ENCODE measurements around the gene STPG2.
"Not testable (repeated sequence)": the region's sequence is repeated elsewhere in the genome, so short reads cannot be mapped to it uniquely, and the experiment has no call there.

The STPG2 gene

GRCh38 chr4:97633831-97634230, 509.4 kb downstream of the STPG2 start:
- not testable (repeated sequence) for H3K27me3 ChIP-seq (replicated peaks; ENCODE audit: control insufficient read depth, insufficient read depth, low read length)

GRCh38 chr4:97627750-97628149, 515.5 kb downstream of the STPG2 start:
- Histone ChIP-seq H3K27me3 (replicated peaks; ENCODE audit: control insufficient read depth, insufficient read depth, low read length) (no peaks in the 10 kb centered on the region), H3K9ac (ENCODE audit: low read length) (no peak overlapping the region), H3K4me3 (ENCODE audit: low read length) (no peak overlapping the region), H3K36me3 (ENCODE audit: control insufficient read depth, insufficient read depth, low read length, severe bottlenecking) (no peaks in the 10 kb centered on the region), H3K4me1 (ENCODE audit: control insufficient read depth, insufficient read depth, low read length) (no peaks in the 10 kb centered on the region), H3K9me3 (ENCODE audit: control insufficient read depth, low read length) (no peaks in the 10 kb centered on the region)
- DNase-seq (ENCODE audit: low read depth): no peak

More at GRCh38 chr4:97633831-97634230, 509.4 kb downstream of the STPG2 start:
- not testable (repeated sequence) for H3K36me3 ChIP-seq (ENCODE audit: control insufficient read depth, insufficient read depth, low read length, severe bottlenecking); H3K4me3 ChIP-seq (ENCODE audit: low read length); H3K9ac ChIP-seq (ENCODE audit: low read length); H3K9me3 ChIP-seq (ENCODE audit: control insufficient read depth, low read length); DNase-seq (ENCODE audit: low read depth); H3K4me1 ChIP-seq (ENCODE audit: control insufficient read depth, insufficient read depth, low read length)

- H3K4me1 ChIP-seq (ENCODE audit: control insufficient read depth, insufficient read depth, low read length): no peaks in the 10 kb centered on the region
Observed at GRCh38 chr4:97624204-97624603, 519.1 kb downstream of the STPG2 start.

GRCh38 chr4:97605932-97606331, 537.3 kb downstream of the STPG2 start:
- Histone ChIP-seq H3K4me1 (ENCODE audit: control insufficient read depth, insufficient read depth, low read length) (no peaks in the 10 kb centered on the region), H3K27me3 (replicated peaks; ENCODE audit: control insufficient read depth, insufficient read depth, low read length) (no peaks in the 10 kb centered on the region), H3K4me3 (ENCODE audit: low read length) (no peak overlapping the region), H3K36me3 (ENCODE audit: control insufficient read depth, insufficient read depth, low read length, severe bottlenecking) (no peaks in the 10 kb centered on the region), H3K9ac (ENCODE audit: low read length) (no peak overlapping the region), H3K9me3 (ENCODE audit: control insufficient read depth, low read length) (no peaks in the 10 kb centered on the region)
- no peak for DNase-seq (ENCODE audit: low read depth)

More at GRCh38 chr4:97624204-97624603, 519.1 kb downstream of the STPG2 start:
- Histone ChIP-seq H3K9me3 (ENCODE audit: control insufficient read depth, low read length) (peaks cover 14% of the 10 kb centered on the region), H3K4me3 (ENCODE audit: low read length) (no peak overlapping the region), H3K36me3 (ENCODE audit: control insufficient read depth, insufficient read depth, low read length, severe bottlenecking) (no peaks in the 10 kb centered on the region), H3K27me3 (replicated peaks; ENCODE audit: control insufficient read depth, insufficient read depth, low read length) (no peaks in the 10 kb centered on the region), H3K9ac (ENCODE audit: low read length) (no peak overlapping the region)
- no peak for DNase-seq (ENCODE audit: low read depth)

- H3K27me3 ChIP-seq (replicated peaks; ENCODE audit: control insufficient read depth, insufficient read depth, low read length): no peaks in the 10 kb centered on the region
- H3K4me3 ChIP-seq (ENCODE audit: low read length): no peak overlapping the region
- no peaks in the 10 kb centered on the region for H3K36me3 ChIP-seq (ENCODE audit: control insufficient read depth, insufficient read depth, low read length, severe bottlenecking)
- H3K9ac ChIP-seq (ENCODE audit: low read length): no peak overlapping the region
- no peaks in the 10 kb centered on the region for H3K4me1 ChIP-seq (ENCODE audit: control insufficient read depth, insufficient read depth, low read length)
- H3K9me3 ChIP-seq (ENCODE audit: control insufficient read depth, low read length): peaks cover 3% of the 10 kb centered on the region
- DNase-seq (ENCODE audit: low read depth): no peak
Observed at GRCh38 chr4:97593248-97593647, 550.0 kb downstream of the STPG2 start.

GRCh38 chr4:97590266-97590665, 553.0 kb downstream of the STPG2 start:
- no peaks in the 10 kb centered on the region for H3K27me3 ChIP-seq (replicated peaks; ENCODE audit: control insufficient read depth, insufficient read depth, low read length)
- no peaks in the 10 kb centered on the region for H3K36me3 ChIP-seq (ENCODE audit: control insufficient read depth, insufficient read depth, low read length, severe bottlenecking)
- DNase-seq (ENCODE audit: low read depth): no peak
- no peaks in the 10 kb centered on the region for H3K9me3 ChIP-seq (ENCODE audit: control insufficient read depth, low read length)
- H3K4me1 ChIP-seq (ENCODE audit: control insufficient read depth, insufficient read depth, low read length): no peaks in the 10 kb centered on the region
- H3K4me3 ChIP-seq (ENCODE audit: low read length): no peak overlapping the region
- H3K9ac ChIP-seq (ENCODE audit: low read length): no peak overlapping the region

DNA sequence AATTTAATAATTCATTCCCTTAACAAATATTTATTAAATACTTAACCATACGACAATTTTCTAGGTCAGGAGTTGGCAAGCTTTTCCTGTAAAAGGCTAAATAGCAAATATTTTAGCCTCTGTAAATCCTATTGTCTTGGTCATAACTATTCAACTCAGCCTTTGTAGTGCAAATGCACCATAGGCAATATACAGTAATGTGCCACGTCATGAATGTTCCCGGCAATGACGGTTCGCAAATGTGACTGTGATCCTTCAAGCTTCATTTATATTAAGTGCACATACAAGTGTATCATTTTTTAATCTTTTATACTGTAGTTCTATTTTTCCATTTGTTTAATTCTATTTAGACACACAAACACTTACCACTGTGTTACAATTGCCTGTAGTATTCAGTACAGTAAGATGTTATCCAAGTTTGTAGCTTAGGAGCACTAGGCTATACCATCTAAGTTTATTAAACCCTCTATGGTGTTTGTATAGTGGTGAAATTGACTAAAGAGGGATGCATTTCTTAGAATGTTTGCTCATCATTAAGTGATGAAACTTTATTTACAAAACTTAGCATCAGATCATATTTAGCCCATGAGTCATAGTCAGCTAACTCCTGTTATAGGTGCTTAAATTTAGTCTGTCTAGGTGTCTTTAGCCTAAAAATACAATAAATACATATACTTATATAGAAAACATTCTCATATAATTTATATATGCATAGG, 553.6 kb downstream of the STPG2 start:
- no peaks in the 10 kb centered on the region for H3K4me1 ChIP-seq (ENCODE audit: control insufficient read depth, insufficient read depth, low read length)
- H3K9ac ChIP-seq (ENCODE audit: low read length): no peak overlapping the region
- no peaks in the 10 kb centered on the region for H3K36me3 ChIP-seq (ENCODE audit: control insufficient read depth, insufficient read depth, low read length, severe bottlenecking)
- no peaks in the 10 kb centered on the region for H3K27me3 ChIP-seq (replicated peaks; ENCODE audit: control insufficient read depth, insufficient read depth, low read length)
- no peak for DNase-seq (ENCODE audit: low read depth)
- H3K4me3 ChIP-seq (ENCODE audit: low read length): no peak overlapping the region
- no peaks in the 10 kb centered on the region for H3K9me3 ChIP-seq (ENCODE audit: control insufficient read depth, low read length)

- no peaks in the 10 kb centered on the region for H3K4me1 ChIP-seq (ENCODE audit: control insufficient read depth, insufficient read depth, low read length)
- no peaks in the 10 kb centered on the region for H3K36me3 ChIP-seq (ENCODE audit: control insufficient read depth, insufficient read depth, low read length, severe bottlenecking)
- no peaks in the 10 kb centered on the region for H3K27me3 ChIP-seq (replicated peaks; ENCODE audit: control insufficient read depth, insufficient read depth, low read length)
- H3K4me3 ChIP-seq (ENCODE audit: low read length): no peak overlapping the region
- no peak overlapping the region for H3K9ac ChIP-seq (ENCODE audit: low read length)
- H3K9me3 ChIP-seq (ENCODE audit: control insufficient read depth, low read length): no peaks in the 10 kb centered on the region
- DNase-seq (ENCODE audit: low read depth): no peak
Observed at GRCh38 chr4:97587912-97588311, 555.4 kb downstream of the STPG2 start.

GRCh38 chr4:97585274-97585673, 558.0 kb downstream of the STPG2 start:
- no peaks in the 10 kb centered on the region for H3K9me3 ChIP-seq (ENCODE audit: control insufficient read depth, low read length)
- H3K4me3 ChIP-seq (ENCODE audit: low read length): no peak overlapping the region
- H3K9ac ChIP-seq (ENCODE audit: low read length): no peak overlapping the region
- no peak for DNase-seq (ENCODE audit: low read depth)
- H3K36me3 ChIP-seq (ENCODE audit: control insufficient read depth, insufficient read depth, low read length, severe bottlenecking): no peaks in the 10 kb centered on the region
- H3K27me3 ChIP-seq (replicated peaks; ENCODE audit: control insufficient read depth, insufficient read depth, low read length): no peaks in the 10 kb centered on the region
- H3K4me1 ChIP-seq (ENCODE audit: control insufficient read depth, insufficient read depth, low read length): no peaks in the 10 kb centered on the region

DNA sequence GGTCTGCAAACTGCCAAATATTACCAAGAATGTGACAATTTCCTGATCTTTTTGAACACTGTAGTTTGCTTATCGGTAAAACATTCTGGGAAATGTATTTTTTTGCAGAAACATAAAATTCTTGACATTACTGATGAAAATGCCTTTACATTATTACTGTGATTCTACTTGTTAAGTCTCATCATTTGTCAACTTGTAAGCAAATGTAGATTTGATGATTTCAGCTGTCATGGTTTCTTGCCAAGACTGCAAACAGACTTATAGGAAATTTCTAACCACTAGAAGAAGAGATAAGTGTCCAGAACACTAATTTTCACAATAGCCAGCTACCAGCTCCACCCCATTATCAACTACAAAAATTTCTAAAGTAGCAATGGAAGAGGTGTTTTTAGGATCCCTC, 560.4 kb downstream of the STPG2 start:
- Histone ChIP-seq H3K9ac (ENCODE audit: low read length) (no peak overlapping the region), H3K4me1 (ENCODE audit: control insufficient read depth, insufficient read depth, low read length) (no peaks in the 10 kb centered on the region), H3K4me3 (ENCODE audit: low read length) (no peak overlapping the region), H3K27me3 (replicated peaks; ENCODE audit: control insufficient read depth, insufficient read depth, low read length) (no peaks in the 10 kb centered on the region), H3K36me3 (ENCODE audit: control insufficient read depth, insufficient read depth, low read length, severe bottlenecking) (no peaks in the 10 kb centered on the region), H3K9me3 (ENCODE audit: control insufficient read depth, low read length) (no peaks in the 10 kb centered on the region)
- DNase-seq (ENCODE audit: low read depth): no peak

GRCh38 chr4:97577004-97577403, 566.3 kb downstream of the STPG2 start:
- Histone ChIP-seq H3K9ac (ENCODE audit: low read length) (no peak overlapping the region), H3K9me3 (ENCODE audit: control insufficient read depth, low read length) (no peaks in the 10 kb centered on the region), H3K4me3 (ENCODE audit: low read length) (no peak overlapping the region), H3K27me3 (replicated peaks; ENCODE audit: control insufficient read depth, insufficient read depth, low read length) (no peaks in the 10 kb centered on the region), H3K36me3 (ENCODE audit: control insufficient read depth, insufficient read depth, low read length, severe bottlenecking) (no peaks in the 10 kb centered on the region), H3K4me1 (ENCODE audit: control insufficient read depth, insufficient read depth, low read length) (no peaks in the 10 kb centered on the region)
- DNase-seq (ENCODE audit: low read depth): no peak

DNA sequence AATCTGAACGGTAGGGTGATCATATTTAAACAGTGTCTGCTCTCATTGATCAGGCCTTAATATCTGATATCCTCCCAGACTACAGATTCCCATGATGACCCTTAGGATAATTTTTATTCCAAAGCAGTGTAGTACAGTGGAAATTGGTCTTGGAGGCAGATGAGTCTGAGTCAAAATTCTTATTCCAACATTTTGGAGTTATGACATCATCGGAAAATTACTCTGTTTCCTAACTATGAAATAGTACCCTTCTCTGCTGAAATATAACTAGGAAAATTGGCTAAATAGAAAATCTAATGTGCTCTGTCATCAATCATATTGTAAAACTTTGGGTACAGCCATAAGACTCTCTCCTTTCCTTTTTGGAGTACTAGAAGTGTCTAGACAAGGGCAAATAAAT, 583.3 kb downstream of the STPG2 start:
- H3K4me1 ChIP-seq (ENCODE audit: control insufficient read depth, insufficient read depth, low read length): no peaks in the 10 kb centered on the region
- H3K27me3 ChIP-seq (replicated peaks; ENCODE audit: control insufficient read depth, insufficient read depth, low read length): no peaks in the 10 kb centered on the region
- H3K36me3 ChIP-seq (ENCODE audit: control insufficient read depth, insufficient read depth, low read length, severe bottlenecking): no peaks in the 10 kb centered on the region
- no peak overlapping the region for H3K4me3 ChIP-seq (ENCODE audit: low read length)
- no peak overlapping the region for H3K9ac ChIP-seq (ENCODE audit: low read length)
- no peaks in the 10 kb centered on the region for H3K9me3 ChIP-seq (ENCODE audit: control insufficient read depth, low read length)
- no peak for DNase-seq (ENCODE audit: low read depth)

All from adipocyte (in vitro differentiated cells).